ENCODE data around the gene ANXA8.

DNA sequence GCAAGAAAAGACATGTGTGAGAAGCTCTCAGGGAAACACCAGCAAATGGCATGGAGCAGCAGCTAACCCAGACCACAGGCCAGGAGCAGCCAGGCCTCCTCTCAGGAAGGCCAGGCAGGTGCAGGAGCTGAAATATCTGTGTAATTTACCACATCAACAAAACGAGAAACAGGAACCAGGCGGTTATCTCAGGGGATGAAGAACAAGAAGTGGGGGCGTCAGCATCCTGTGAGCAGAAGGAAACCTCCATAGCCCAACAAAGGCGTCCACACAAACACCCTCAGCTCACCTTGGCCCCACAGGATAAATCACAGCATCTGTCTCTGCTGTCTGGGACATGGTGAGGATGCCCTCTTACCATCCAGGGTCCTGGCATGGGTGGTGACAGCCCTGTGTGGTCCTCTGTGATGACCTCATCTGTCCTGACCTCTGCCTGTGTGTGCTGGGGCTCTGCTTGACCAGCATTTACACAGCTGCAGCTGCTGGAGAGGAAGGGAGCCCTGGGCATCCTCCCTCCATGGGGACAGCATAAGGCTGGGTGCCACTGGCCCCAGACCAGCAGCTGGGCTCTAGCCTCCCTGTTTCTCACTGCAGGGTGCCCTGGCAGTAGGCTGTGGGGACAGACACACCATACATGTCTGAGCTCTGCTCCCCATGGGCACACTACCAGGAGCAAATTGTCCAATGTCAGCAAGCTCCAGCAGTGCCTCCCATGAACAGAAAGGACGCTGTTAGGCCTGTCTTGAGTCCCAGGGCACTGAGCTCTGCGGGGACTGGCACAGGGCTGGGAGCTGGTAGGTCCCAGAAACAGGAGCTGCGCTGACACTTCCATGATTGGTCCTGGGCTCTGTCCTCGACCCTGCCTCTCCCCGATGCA is 34.6 kb downstream of the ANXA8 start:
- TF ChIP-seq POLR2A (IDR thresholded peaks at IDR 0.05; ENCODE audit: low read depth): no peak
- TF ChIP-seq, protein P1, sequence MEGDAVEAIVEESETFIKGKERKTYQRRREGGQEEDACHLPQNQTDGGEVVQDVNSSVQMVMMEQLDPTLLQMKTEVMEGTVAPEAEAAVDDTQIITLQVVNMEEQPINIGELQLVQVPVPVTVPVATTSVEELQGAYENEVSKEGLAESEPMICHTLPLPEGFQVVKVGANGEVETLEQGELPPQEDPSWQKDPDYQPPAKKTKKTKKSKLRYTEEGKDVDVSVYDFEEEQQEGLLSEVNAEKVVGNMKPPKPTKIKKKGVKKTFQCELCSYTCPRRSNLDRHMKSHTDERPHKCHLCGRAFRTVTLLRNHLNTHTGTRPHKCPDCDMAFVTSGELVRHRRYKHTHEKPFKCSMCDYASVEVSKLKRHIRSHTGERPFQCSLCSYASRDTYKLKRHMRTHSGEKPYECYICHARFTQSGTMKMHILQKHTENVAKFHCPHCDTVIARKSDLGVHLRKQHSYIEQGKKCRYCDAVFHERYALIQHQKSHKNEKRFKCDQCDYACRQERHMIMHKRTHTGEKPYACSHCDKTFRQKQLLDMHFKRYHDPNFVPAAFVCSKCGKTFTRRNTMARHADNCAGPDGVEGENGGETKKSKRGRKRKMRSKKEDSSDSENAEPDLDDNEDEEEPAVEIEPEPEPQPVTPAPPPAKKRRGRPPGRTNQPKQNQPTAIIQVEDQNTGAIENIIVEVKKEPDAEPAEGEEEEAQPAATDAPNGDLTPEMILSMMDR (IDR thresholded peaks at IDR 0.05): no peak

Data from esophagus muscularis mucosa (tissue), 3 donors.